ENCODE measurements around the gene BAHCC1. TPM values are rescaled to one million over a fixed set of nuclear protein-coding genes. Genes with fewer than 3 reads are reported as not detected.

BAHCC1 gene
- total RNA-seq, 1 donor = 11.2 TPM

- H3K4me3 ChIP-seq (ENCODE audit: insufficient read depth, low read length) = no peak overlapping the region
- H3K4me1 ChIP-seq (ENCODE audit: insufficient read depth, low read length) = no peaks in the 10 kb centered on the region
- H3K36me3 ChIP-seq (ENCODE audit: insufficient read depth, low read length) = no peaks in the 10 kb centered on the region
- peak; percentile 46 for TF ChIP-seq CTCF (IDR thresholded peaks at IDR 0.05; ENCODE audit: extremely low read depth, low read depth, low read length)
- peak overlapping the region; percentile 82 for H2AFZ ChIP-seq (ENCODE audit: low read length)
- no peaks in the 10 kb centered on the region for H3K79me2 ChIP-seq (ENCODE audit: insufficient read depth, low read length)
- peaks cover 3% of the 10 kb centered on the region for H3K27me3 ChIP-seq (ENCODE audit: insufficient read depth, low read length)
- H3K4me2 ChIP-seq (ENCODE audit: insufficient read depth, low read length) = no peak overlapping the region
- peak; percentile 96 for DNase-seq (ENCODE audit: insufficient read length, low spot score, missing footprints)
- no peak overlapping the region for H3K27ac ChIP-seq (ENCODE audit: low read depth, low read length)
- no peaks in the 10 kb centered on the region for H3K9me3 ChIP-seq (ENCODE audit: low read depth, low read length)
- H4K20me1 ChIP-seq (ENCODE audit: insufficient read depth, low read length) = no peaks in the 10 kb centered on the region
Observed at GRCh38 chr17:81371910-81372760, 23.1 kb upstream of the BAHCC1 start.

- no peak for TF ChIP-seq CTCF (IDR thresholded peaks at IDR 0.05; ENCODE audit: extremely low read depth, low read depth, low read length)
- no peaks in the 10 kb centered on the region for H4K20me1 ChIP-seq (ENCODE audit: insufficient read depth, low read length)
- no peaks in the 10 kb centered on the region for H3K9me3 ChIP-seq (ENCODE audit: low read depth, low read length)
- H3K4me1 ChIP-seq (ENCODE audit: insufficient read depth, low read length) = no peaks in the 10 kb centered on the region
- H3K4me2 ChIP-seq (ENCODE audit: insufficient read depth, low read length) = no peak overlapping the region
- no peak overlapping the region for H3K4me3 ChIP-seq (ENCODE audit: insufficient read depth, low read length)
- no peaks in the 10 kb centered on the region for H3K36me3 ChIP-seq (ENCODE audit: insufficient read depth, low read length)
- no peak overlapping the region for H2AFZ ChIP-seq (ENCODE audit: low read length)
- peaks cover 3% of the 10 kb centered on the region for H3K27me3 ChIP-seq (ENCODE audit: insufficient read depth, low read length)
- no peaks in the 10 kb centered on the region for H3K79me2 ChIP-seq (ENCODE audit: insufficient read depth, low read length)
- H3K27ac ChIP-seq (ENCODE audit: low read depth, low read length) = no peak overlapping the region
- no peak for DNase-seq (ENCODE audit: insufficient read length, low spot score, missing footprints)
Observed at GRCh38 chr17:81373536-81374160, 21.6 kb upstream of the BAHCC1 start.

GRCh38 chr17:81374890-81375289 is 20.4 kb upstream of the BAHCC1 start:
- Histone ChIP-seq H2AFZ (ENCODE audit: low read length) (no peak overlapping the region), H3K27me3 (ENCODE audit: insufficient read depth, low read length) (peaks cover 3% of the 10 kb centered on the region), H3K27ac (ENCODE audit: low read depth, low read length) (no peak overlapping the region), H4K20me1 (ENCODE audit: insufficient read depth, low read length) (no peaks in the 10 kb centered on the region), H3K36me3 (ENCODE audit: insufficient read depth, low read length) (no peaks in the 10 kb centered on the region), H3K4me3 (ENCODE audit: insufficient read depth, low read length) (no peak overlapping the region), H3K9me3 (ENCODE audit: low read depth, low read length) (no peaks in the 10 kb centered on the region), H3K4me2 (ENCODE audit: insufficient read depth, low read length) (no peak overlapping the region), H3K4me1 (ENCODE audit: insufficient read depth, low read length) (no peaks in the 10 kb centered on the region), H3K79me2 (ENCODE audit: insufficient read depth, low read length) (no peaks in the 10 kb centered on the region)
- DNase-seq (ENCODE audit: insufficient read length, low spot score, missing footprints) = no peak
- no peak for TF ChIP-seq CTCF (IDR thresholded peaks at IDR 0.05; ENCODE audit: extremely low read depth, low read depth, low read length)

Data from osteoblast (primary cell).